Neural cell (in vitro differentiated cells): ENCODE results near the gene APOBEC3A.

Experiments used
- EZH2 ChIP-seq: fragments of 200-600, 300-800 bp; shearing (Covaris generic), sonication (generic); IDR thresholded peaks from 2 replicates; pipeline ENCODE4 v1.6.1; 2014; ENCODE audit warnings: antibody characterized with exemption, low read length, borderline replicate concordance, mild to moderate bottlenecking; ENCODE audit not compliant: insufficient read depth, poor library complexity, severe bottlenecking
- RAD21 ChIP-seq: fragments of 450-650 bp; conservative IDR thresholded peaks from 2 replicates; pipeline ENCODE4 v1.6.1; 2014; ENCODE audit warnings: antibody characterized with exemption, mild to moderate bottlenecking, moderate library complexity
- TAF1 ChIP-seq: IDR thresholded peaks from 2 replicates; pipeline ENCODE4 v1.6.1; 2012; ENCODE audit warnings: low read depth
- TF ChIP-seq, protein P1 (sequence below): fragments of 450-650 bp; IDR thresholded peaks from 2 replicates; pipeline ENCODE4 v1.5.1; 2014; ENCODE audit warnings: antibody characterized with exemption, mild to moderate bottlenecking, moderate library complexity; ENCODE audit not compliant: poor library complexity, severe bottlenecking

DNA sequence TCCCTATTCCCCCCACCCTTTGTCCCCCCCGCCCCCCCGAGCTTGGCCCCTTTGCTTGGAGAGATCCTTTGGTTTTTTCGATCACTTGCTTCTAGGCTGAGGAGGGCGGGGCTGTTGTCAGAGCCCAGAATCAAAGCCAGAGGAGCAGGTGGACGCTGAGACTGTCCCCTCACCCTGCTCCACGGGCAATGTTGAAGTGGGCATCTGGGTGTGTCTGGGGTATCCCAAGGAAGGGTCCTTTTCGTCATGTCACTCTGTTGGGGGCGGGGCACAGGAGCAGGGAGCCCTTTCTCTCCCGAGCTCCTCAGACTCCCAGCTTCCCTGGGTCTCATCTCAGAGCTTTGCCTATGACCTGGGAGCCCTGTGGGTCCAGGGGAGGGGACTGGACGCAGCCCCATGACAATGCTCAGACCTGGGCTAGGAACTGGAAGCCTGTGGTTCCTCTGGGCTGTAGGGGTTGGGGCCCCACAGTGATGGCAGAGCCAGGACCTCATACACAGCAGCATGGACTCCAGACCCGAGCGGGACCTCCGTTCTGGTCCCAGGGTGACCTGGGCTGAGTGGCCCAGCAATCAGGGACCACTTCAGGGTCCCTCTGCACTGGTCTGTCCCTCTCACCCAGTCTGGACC is 2.9 kb upstream of the APOBEC3A start:
- TF ChIP-seq, protein P1, sequence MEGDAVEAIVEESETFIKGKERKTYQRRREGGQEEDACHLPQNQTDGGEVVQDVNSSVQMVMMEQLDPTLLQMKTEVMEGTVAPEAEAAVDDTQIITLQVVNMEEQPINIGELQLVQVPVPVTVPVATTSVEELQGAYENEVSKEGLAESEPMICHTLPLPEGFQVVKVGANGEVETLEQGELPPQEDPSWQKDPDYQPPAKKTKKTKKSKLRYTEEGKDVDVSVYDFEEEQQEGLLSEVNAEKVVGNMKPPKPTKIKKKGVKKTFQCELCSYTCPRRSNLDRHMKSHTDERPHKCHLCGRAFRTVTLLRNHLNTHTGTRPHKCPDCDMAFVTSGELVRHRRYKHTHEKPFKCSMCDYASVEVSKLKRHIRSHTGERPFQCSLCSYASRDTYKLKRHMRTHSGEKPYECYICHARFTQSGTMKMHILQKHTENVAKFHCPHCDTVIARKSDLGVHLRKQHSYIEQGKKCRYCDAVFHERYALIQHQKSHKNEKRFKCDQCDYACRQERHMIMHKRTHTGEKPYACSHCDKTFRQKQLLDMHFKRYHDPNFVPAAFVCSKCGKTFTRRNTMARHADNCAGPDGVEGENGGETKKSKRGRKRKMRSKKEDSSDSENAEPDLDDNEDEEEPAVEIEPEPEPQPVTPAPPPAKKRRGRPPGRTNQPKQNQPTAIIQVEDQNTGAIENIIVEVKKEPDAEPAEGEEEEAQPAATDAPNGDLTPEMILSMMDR: no peak
- no peak for TF ChIP-seq EZH2
- no peak for TF ChIP-seq TAF1
- TF ChIP-seq RAD21: no peak
